ENCODE results near the gene NPY2R.

The NPY2R gene, protein sequence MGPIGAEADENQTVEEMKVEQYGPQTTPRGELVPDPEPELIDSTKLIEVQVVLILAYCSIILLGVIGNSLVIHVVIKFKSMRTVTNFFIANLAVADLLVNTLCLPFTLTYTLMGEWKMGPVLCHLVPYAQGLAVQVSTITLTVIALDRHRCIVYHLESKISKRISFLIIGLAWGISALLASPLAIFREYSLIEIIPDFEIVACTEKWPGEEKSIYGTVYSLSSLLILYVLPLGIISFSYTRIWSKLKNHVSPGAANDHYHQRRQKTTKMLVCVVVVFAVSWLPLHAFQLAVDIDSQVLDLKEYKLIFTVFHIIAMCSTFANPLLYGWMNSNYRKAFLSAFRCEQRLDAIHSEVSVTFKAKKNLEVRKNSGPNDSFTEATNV

GRCh38 chr4:155208258-155209054 is at the start of gene NPY2R:
Gene NPY2R, plus strand, starts transcription at chr4:155208636. Its CDS starts 5,304 bp downstream, at chr4:155213940.
- in situ Hi-C loops (cut with MboI; ENCODE audit: low sequenced_read_pairs), result no loop called here

DNA sequence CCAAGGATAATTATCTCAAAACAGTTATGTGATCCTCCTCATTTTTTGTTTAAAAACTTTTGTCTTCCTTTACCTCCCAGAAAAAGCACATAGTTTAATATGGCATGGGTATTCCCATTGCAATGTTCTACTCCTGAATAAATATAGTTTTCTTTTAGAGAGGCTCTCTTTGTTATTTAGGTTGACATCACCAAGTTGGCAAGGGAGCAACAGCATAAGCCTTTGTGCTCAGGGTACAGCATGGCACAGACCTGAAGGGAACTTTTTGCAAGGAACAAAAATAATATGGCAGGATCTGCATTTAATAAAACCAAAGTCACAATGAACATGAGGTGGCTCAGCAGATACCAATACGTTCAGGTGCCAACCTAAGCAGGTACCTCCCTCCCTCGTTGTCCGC is 47.1 kb upstream of the NPY2R start:
- in situ Hi-C loops (cut with MboI; ENCODE audit: low sequenced_read_pairs), result no loop called here

DNA sequence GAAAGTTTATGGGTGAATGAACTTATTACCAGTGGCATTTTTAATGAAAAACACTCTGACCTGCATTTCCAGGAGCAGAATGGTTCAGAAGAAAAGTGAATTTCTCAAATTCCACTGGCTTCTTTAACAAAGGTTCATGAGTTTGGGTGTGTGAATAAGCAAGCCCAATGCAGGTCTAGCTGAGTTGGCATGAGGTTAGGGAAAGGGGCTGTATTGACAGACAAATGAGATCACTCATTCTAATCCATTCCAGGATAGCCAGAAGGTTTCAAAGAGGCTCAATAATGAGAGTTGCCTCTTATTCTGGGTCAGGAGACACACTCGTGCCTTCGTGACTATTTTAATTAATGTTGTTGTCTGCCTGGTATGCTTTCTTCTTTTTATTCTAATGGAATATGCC is 43.7 kb upstream of the NPY2R start:
- in situ Hi-C loops (cut with MboI; ENCODE audit: low sequenced_read_pairs), result no loop called here

- in situ Hi-C loops (cut with MboI; ENCODE audit: low sequenced_read_pairs), result no loop called here
Measured at GRCh38 chr4:155170569-155170968, 37.9 kb upstream of the NPY2R start.

- in situ Hi-C loops (cut with MboI; ENCODE audit: low sequenced_read_pairs), result no loop called here
Measured at GRCh38 chr4:155173371-155173770, 35.1 kb upstream of the NPY2R start.

DNA sequence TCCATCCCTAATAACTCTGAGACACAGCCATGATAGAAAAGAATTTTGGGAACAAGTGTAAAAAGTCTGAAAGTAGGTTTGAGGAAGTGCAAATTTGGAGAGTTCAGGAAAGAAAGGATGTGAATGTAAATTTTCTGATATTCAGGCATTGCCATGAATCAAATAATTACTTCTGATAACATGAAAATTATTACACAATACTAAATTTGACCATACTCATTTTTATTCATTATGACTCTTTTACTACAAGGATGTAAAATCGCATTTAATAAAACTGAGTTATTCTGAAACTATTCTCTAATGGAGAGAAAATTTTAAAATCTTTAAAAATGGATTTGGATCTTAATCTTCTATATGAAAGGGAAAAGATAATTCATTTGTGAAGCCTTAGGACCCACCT is 33.8 kb upstream of the NPY2R start:
- in situ Hi-C loops (cut with MboI; ENCODE audit: low sequenced_read_pairs), result no loop called here

DNA sequence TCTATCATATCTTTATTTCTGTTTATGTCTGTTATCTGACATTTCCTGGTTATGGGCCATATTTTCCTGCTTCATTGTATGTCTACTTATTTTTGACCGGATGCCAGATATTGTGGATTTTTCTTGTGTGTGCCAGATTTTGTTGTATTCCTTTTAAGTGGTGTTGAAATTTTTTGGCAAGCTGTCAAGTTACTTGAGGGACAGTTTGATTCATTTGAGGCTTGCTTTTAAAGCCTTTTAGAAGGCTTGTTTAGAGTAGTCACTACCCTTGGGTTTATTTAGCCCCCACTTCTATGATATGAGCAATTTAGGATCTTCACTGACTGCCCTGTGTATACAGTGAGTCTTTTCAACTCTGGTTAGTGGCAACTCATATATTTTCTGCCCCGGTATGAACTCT is 29.2 kb upstream of the NPY2R start:
- in situ Hi-C loops (cut with MboI; ENCODE audit: low sequenced_read_pairs), result no loop called here

GRCh38 chr4:155186972-155187371 is 21.5 kb upstream of the NPY2R start:
- in situ Hi-C loops (cut with MboI; ENCODE audit: low sequenced_read_pairs), result no loop called here

GRCh38 chr4:155187989-155188388 is 20.4 kb upstream of the NPY2R start:
- in situ Hi-C loops (cut with MboI; ENCODE audit: low sequenced_read_pairs), result no loop called here

DNA sequence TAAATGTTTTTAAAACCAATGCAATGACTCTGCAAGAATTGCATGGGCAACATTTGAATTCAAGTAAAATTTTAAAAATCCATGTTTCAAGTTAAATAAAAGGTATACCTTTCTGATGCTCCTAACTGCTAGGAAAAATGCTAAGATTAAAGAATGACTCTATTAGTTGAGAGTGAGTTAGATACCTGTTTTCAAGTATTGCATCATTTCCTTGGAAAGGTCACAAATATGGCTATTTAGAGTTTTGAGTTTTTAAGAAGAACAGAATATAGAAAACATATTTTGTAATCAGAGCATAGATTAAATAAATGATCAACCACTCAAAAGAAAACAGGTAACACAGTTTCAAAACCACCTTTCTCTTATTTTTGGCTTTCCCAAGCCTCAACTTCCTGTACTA is 18.3 kb upstream of the NPY2R start:
- in situ Hi-C loops (cut with MboI; ENCODE audit: low sequenced_read_pairs), result no loop called here

DNA sequence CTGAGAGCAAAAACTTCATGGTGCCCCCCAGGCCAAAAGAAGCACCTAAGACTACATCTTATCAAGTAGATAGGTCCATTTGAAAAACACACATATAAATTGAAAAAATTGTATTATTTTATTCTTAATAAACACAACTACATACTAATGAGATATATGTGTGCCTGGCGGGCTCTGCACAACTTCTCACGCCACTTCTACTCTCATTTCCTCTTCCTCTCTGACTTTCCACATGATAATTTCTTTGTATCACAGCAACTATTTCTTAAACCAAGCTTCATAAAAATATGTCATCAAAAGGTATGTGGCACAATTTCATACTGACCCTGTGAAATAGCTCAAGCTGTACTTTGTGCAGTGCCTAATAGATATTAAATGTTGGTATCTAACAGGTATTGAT is 10.7 kb upstream of the NPY2R start:
- in situ Hi-C loops (cut with MboI; ENCODE audit: low sequenced_read_pairs), result no loop called here

- in situ Hi-C loops (cut with MboI; ENCODE audit: low sequenced_read_pairs), result no loop called here
Measured at GRCh38 chr4:155207534-155208257, 740 bp upstream of the NPY2R start.

- in situ Hi-C loops (cut with MboI; ENCODE audit: low sequenced_read_pairs), result no loop called here
Measured at GRCh38 chr4:155220025-155220424, 11.6 kb downstream of the NPY2R start.

GRCh38 chr4:155227131-155227530 is 18.7 kb downstream of the NPY2R start:
- in situ Hi-C loops (cut with MboI; ENCODE audit: low sequenced_read_pairs), result no loop called here

DNA sequence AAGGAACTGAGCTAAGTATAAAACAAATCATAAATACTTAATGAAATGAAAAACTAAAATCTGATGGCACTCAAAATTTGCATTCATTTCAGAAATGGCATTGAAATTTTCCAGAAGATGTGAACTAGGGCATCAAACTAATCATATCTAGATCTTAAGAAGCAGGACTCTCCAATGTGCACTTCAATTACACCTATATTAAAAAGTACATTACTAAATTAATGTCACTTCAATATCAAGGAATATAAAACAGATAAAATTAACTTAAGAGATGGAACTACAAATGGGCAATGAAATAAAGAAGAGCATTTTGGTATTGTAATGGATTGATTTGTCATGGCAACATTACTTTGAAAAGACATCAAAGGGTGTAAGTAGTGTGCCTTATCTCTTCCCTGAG is 20.3 kb downstream of the NPY2R start:
- in situ Hi-C loops (cut with MboI; ENCODE audit: low sequenced_read_pairs), result no loop called here

DNA sequence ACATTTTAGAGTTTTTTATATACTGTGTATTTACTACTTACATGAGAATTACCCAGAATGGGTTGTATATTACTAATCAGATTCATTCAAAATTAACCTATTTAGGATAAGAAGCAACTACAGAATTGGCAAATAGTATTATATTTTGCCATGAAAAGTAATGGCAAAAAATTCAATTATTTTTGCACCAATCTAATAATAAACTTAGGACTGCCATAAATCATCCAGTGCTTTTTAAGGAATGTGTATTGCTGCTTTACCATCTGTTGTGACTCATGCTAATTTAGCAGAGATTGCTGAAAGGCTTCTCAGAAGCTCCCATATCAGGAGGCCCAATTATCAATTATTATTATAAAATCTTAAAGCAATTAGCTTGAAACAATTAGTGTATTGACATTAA is 24.0 kb downstream of the NPY2R start:
- in situ Hi-C loops (cut with MboI; ENCODE audit: low sequenced_read_pairs), result no loop called here

DNA sequence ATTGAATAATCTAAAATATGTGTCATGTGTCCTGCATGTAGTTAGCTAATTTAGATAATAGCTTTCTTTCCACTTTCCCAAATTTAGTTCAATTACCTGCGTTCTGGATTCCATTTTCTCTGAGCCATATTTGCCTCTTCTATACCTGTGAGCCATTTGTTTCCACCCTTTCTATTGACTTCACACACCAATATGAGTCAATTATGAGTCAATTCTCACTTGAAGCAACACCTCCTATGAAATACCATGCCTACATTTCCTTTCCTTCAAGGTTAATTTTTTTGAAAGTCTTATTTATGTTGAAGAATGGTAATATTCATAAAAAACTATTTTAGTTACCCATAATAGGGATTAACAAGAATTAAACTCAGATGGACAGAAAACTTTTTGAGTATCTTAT is 25.8 kb downstream of the NPY2R start:
- in situ Hi-C loops (cut with MboI; ENCODE audit: low sequenced_read_pairs), result no loop called here

GRCh38 chr4:155237567-155237966 is 29.1 kb downstream of the NPY2R start:
- in situ Hi-C loops (cut with MboI; ENCODE audit: low sequenced_read_pairs), result no loop called here

- in situ Hi-C loops (cut with MboI; ENCODE audit: low sequenced_read_pairs), result no loop called here
Measured at GRCh38 chr4:155241225-155241624, 32.8 kb downstream of the NPY2R start.

- in situ Hi-C loops (cut with MboI; ENCODE audit: low sequenced_read_pairs), result no loop called here
Measured at GRCh38 chr4:155241664-155242063, 33.2 kb downstream of the NPY2R start.

- in situ Hi-C loops (cut with MboI; ENCODE audit: low sequenced_read_pairs), result no loop called here
Measured at GRCh38 chr4:155245105-155245504, 36.7 kb downstream of the NPY2R start.
